ENCODE data around the gene RHBDL3. TPM values are rescaled to one million over a fixed set of nuclear protein-coding genes. Genes with fewer than 3 reads are reported as not detected.
A peak's percentile ranks its signal among the peaks of the same experiment; 100 is the strongest.

The RHBDL3 gene
- total and polyA plus RNA-seq, 2 of the 8 experiments (the other 6 are each of a cell fraction or from before 2014, with no cell fraction given) = 9.6 to 12.2 TPM

DNA sequence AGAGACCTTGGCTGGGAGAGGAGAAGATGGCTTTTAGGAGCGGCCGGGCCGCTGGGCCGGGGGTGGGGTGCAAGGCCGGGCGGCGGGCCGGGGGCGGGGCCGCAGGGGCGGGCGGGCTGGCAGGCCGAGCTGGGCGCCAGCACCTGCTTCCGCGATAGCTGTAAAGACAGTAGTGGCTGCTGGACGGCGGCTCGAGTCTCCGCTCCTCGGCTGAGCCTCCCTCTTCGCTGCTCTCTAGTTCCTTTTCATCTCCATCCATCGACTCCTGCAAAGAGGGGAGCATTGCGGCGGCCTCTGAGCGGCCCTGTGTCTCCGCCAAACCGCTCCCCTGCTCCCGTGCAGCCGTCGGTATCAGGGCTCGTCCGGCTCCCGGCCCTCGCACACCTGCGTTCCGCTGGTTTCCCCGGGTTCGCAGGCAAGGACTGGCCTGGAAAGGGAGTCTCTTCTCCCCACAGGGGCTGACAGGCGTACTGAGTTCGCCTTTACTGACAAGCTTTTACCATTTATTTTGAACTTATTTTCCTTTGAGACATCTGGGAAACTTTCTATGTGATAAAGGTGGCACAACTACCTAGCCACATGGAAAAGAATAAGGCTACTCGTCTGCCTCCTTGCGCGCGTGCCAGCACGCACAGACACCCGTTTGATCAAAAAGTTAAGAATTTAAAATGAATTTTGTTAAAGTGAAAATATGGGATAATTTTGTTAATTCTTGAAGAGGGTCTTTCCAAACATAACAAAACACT lies 76.4 kb downstream of the RHBDL3 start, which contains the start of gene C17orf75 (continued):
- TF ChIP-seq, protein P1, sequence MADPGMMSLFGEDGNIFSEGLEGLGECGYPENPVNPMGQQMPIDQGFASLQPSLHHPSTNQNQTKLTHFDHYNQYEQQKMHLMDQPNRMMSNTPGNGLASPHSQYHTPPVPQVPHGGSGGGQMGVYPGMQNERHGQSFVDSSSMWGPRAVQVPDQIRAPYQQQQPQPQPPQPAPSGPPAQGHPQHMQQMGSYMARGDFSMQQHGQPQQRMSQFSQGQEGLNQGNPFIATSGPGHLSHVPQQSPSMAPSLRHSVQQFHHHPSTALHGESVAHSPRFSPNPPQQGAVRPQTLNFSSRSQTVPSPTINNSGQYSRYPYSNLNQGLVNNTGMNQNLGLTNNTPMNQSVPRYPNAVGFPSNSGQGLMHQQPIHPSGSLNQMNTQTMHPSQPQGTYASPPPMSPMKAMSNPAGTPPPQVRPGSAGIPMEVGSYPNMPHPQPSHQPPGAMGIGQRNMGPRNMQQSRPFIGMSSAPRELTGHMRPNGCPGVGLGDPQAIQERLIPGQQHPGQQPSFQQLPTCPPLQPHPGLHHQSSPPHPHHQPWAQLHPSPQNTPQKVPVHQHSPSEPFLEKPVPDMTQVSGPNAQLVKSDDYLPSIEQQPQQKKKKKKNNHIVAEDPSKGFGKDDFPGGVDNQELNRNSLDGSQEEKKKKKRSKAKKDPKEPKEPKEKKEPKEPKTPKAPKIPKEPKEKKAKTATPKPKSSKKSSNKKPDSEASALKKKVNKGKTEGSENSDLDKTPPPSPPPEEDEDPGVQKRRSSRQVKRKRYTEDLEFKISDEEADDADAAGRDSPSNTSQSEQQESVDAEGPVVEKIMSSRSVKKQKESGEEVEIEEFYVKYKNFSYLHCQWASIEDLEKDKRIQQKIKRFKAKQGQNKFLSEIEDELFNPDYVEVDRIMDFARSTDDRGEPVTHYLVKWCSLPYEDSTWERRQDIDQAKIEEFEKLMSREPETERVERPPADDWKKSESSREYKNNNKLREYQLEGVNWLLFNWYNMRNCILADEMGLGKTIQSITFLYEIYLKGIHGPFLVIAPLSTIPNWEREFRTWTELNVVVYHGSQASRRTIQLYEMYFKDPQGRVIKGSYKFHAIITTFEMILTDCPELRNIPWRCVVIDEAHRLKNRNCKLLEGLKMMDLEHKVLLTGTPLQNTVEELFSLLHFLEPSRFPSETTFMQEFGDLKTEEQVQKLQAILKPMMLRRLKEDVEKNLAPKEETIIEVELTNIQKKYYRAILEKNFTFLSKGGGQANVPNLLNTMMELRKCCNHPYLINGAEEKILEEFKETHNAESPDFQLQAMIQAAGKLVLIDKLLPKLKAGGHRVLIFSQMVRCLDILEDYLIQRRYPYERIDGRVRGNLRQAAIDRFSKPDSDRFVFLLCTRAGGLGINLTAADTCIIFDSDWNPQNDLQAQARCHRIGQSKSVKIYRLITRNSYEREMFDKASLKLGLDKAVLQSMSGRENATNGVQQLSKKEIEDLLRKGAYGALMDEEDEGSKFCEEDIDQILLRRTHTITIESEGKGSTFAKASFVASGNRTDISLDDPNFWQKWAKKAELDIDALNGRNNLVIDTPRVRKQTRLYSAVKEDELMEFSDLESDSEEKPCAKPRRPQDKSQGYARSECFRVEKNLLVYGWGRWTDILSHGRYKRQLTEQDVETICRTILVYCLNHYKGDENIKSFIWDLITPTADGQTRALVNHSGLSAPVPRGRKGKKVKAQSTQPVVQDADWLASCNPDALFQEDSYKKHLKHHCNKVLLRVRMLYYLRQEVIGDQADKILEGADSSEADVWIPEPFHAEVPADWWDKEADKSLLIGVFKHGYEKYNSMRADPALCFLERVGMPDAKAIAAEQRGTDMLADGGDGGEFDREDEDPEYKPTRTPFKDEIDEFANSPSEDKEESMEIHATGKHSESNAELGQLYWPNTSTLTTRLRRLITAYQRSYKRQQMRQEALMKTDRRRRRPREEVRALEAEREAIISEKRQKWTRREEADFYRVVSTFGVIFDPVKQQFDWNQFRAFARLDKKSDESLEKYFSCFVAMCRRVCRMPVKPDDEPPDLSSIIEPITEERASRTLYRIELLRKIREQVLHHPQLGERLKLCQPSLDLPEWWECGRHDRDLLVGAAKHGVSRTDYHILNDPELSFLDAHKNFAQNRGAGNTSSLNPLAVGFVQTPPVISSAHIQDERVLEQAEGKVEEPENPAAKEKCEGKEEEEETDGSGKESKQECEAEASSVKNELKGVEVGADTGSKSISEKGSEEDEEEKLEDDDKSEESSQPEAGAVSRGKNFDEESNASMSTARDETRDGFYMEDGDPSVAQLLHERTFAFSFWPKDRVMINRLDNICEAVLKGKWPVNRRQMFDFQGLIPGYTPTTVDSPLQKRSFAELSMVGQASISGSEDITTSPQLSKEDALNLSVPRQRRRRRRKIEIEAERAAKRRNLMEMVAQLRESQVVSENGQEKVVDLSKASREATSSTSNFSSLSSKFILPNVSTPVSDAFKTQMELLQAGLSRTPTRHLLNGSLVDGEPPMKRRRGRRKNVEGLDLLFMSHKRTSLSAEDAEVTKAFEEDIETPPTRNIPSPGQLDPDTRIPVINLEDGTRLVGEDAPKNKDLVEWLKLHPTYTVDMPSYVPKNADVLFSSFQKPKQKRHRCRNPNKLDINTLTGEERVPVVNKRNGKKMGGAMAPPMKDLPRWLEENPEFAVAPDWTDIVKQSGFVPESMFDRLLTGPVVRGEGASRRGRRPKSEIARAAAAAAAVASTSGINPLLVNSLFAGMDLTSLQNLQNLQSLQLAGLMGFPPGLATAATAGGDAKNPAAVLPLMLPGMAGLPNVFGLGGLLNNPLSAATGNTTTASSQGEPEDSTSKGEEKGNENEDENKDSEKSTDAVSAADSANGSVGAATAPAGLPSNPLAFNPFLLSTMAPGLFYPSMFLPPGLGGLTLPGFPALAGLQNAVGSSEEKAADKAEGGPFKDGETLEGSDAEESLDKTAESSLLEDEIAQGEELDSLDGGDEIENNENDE (IDR thresholded peaks at IDR 0.05; ENCODE audit: insufficient replicate concordance, low read length) = no peak
- TF ChIP-seq KDM4A (IDR thresholded peaks at IDR 0.05; ENCODE audit: low read depth, low read length, severe bottlenecking) = no peak
- TF ChIP-seq KDM5A (IDR thresholded peaks at IDR 0.05; ENCODE audit: low read length) = peak; percentile 88; the same call in 1 of the 2 replicates
- peak; percentile 95 for TF ChIP-seq TBP (IDR thresholded peaks at IDR 0.05; ENCODE audit: low read depth, low read length)
- TF ChIP-seq ZNF274 (IDR thresholded peaks at IDR 0.05; ENCODE audit: borderline replicate concordance, extremely low read depth, low read length) = no peak
- peak; percentile 43; the same call in 1 of the 2 replicates for TF ChIP-seq JUND (IDR thresholded peaks at IDR 0.05; ENCODE audit: low read length)
- TF ChIP-seq GTF2F1 (IDR thresholded peaks at IDR 0.05; ENCODE audit: borderline replicate concordance, low read depth, low read length) = 0 out of 2 replicates have a peak, but pooled peaks have one; percentile 33
- TF ChIP-seq BACH1 (IDR thresholded peaks at IDR 0.05; ENCODE audit: low read length) = no peak
- TF ChIP-seq YY1 (IDR thresholded peaks at IDR 0.05; ENCODE audit: low read depth, low read length) = peak; percentile 75; the same call in 1 of the 2 replicates
- peak; percentile 84 for TF ChIP-seq TAF7 (optimal IDR thresholded peaks at IDR 0.05; ENCODE audit: borderline replicate concordance, low read depth, low read length)
